H1 (cell line): ENCODE results near the gene GLRX. TPM values are rescaled to one million over a fixed set of nuclear protein-coding genes. Genes with fewer than 3 reads are reported as not detected.

Experiments
- CHD2 ChIP-seq: IDR thresholded peaks from 2 replicates; pipeline ENCODE4 v1.6.1; 2012; ENCODE audit warnings: low read length, improper control_type of control experiment
- JUND ChIP-seq: IDR thresholded peaks from 2 replicates; pipeline ENCODE4 v1.6.1; 2011; ENCODE audit warnings: mild to moderate bottlenecking, improper control_type of control experiment, low read length
- RAD21 ChIP-seq, 2 experiments: IDR thresholded peaks in 1 of 2; conservative IDR thresholded peaks in 1 of 2; 2 replicates each; pipeline ENCODE4 v1.6.1; 2011; ENCODE audit warnings: low read depth in 2 of 2, low read length in 2 of 2, improper control_type of control experiment in 1 of 2, inconsistent platforms in 1 of 2, mild to moderate bottlenecking in 1 of 2, moderate library complexity in 1 of 2
- polyA plus RNA-seq, 7 experiments: library from polyadenylated mRNA; depleted of rRNA in 3 of 7; stranded (reverse) in 5 of 7; unstranded in 2 of 7; fragments of >200 nt in 5 of 7; fragments of 200-250 nt in 2 of 7; gene quantifications; 1 replicate in 5 of 7; 2 replicates in 1 of 7; 4 replicates in 1 of 7; pipeline versions ENCODE4 v1.2.1 to v1.2.3, GENCODE V29; 2011 to 2013; ENCODE audit warnings: missing spikeins in 2 of 7, mixed read lengths in 2 of 7
- total RNA-seq: library from RNA; stranded (reverse); fragmentation: NEBNext Ultra II Directional; extraction: Animal tissue kit (Norgen Biotek cat#: 25700); gene quantifications from 2 replicates; pipeline ENCODE4 v1.2.1, GENCODE V29; 2021

Gene GLRX
- total and polyA plus RNA-seq, 2 of the 8 experiments (the other 6 are each of a cell fraction or from before 2014, with no cell fraction given) = 22.9 to 31.2 TPM

- TF ChIP-seq JUND = no peak
- TF ChIP-seq CHD2 = no peak
- no peak for TF ChIP-seq RAD21 (IDR thresholded peaks at IDR 0.05 in 1 of 2, conservative IDR thresholded peaks at IDR 0.05 in 1 of 2; ENCODE audit: low read depth in 2 of 2, low read length in 2 of 2)
These were observed 15.8 kb downstream of the GLRX start (continued) for GRCh38 chr5:95806687-95807086.
